ENCODE measurements around the gene BTNL3. TPM values are rescaled to one million over a fixed set of nuclear protein-coding genes. Genes with fewer than 3 reads are reported as not detected.

BTNL3 gene
- total and polyA plus RNA-seq, 2 experiments from 2014 or later: 0.08 TPM; not detected in 1

DNA sequence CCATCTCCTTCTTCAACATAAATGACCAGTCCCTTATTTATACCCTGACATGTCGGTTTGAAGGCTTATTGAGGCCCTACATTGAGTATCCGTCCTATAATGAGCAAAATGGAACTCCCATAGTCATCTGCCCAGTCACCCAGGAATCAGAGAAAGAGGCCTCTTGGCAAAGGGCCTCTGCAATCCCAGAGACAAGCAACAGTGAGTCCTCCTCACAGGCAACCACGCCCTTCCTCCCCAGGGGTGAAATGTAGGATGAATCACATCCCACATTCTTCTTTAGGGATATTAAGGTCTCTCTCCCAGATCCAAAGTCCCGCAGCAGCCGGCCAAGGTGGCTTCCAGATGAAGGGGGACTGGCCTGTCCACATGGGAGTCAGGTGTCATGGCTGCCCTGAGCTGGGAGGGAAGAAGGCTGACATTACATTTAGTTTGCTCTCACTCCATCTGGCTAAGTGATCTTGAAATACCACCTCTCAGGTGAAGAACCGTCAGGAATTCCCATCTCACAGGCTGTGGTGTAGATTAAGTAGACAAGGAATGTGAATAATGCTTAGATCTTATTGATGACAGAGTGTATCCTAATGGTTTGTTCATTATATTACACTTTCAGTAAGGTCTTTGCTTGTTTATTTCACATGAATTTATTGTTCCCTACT lies 38.2 kb upstream of the BTNL3 start (continued):
- TF ChIP-seq, protein P1, sequence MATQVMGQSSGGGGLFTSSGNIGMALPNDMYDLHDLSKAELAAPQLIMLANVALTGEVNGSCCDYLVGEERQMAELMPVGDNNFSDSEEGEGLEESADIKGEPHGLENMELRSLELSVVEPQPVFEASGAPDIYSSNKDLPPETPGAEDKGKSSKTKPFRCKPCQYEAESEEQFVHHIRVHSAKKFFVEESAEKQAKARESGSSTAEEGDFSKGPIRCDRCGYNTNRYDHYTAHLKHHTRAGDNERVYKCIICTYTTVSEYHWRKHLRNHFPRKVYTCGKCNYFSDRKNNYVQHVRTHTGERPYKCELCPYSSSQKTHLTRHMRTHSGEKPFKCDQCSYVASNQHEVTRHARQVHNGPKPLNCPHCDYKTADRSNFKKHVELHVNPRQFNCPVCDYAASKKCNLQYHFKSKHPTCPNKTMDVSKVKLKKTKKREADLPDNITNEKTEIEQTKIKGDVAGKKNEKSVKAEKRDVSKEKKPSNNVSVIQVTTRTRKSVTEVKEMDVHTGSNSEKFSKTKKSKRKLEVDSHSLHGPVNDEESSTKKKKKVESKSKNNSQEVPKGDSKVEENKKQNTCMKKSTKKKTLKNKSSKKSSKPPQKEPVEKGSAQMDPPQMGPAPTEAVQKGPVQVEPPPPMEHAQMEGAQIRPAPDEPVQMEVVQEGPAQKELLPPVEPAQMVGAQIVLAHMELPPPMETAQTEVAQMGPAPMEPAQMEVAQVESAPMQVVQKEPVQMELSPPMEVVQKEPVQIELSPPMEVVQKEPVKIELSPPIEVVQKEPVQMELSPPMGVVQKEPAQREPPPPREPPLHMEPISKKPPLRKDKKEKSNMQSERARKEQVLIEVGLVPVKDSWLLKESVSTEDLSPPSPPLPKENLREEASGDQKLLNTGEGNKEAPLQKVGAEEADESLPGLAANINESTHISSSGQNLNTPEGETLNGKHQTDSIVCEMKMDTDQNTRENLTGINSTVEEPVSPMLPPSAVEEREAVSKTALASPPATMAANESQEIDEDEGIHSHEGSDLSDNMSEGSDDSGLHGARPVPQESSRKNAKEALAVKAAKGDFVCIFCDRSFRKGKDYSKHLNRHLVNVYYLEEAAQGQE (IDR thresholded peaks at IDR 0.05; ENCODE audit: unreplicated experiment): no peak

DNA sequence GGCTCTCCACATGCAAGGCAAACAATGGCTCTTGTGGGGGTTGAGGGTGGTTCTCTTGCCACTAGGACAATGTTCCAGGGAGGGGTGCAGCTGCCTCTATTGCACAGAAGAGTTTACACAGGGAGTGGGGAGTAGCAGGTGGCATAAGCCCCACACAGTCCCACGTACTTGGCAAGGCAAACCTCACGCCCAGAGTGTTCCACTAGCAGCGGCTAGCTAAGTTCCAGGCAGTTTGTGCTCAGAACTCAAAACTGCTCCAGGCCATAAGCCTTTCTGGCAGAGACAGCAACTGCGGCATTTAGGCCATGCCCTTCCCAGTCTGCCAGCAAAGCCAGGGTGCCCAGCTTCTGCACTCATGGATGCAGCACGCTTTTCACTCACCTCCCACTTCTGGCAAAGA lies 29.0 kb upstream of the BTNL3 start:
- H3K27me3 Mint-ChIP-seq (ENCODE audit: insufficient read depth, low read depth, poor library complexity): no peaks in the 10 kb centered on the region
- DNase-seq (ENCODE audit: low spot score): no peak
- H3K27ac ChIP-seq (ENCODE audit: low read depth): no peak overlapping the region
- no peaks in the 10 kb centered on the region for H3K36me3 Mint-ChIP-seq (ENCODE audit: low read depth)
- H3K79me2 ChIP-seq (replicated peaks; ENCODE audit: insufficient read depth): no peaks in the 10 kb centered on the region
- H3K4me1 ChIP-seq (ENCODE audit: insufficient read depth): no peaks in the 10 kb centered on the region
- H3K9me2 ChIP-seq (ENCODE audit: insufficient read depth): no peaks in the 10 kb centered on the region
- ATAC-seq: no peak
- H3K4me2 ChIP-seq: no peak overlapping the region
- H3K9me3 Mint-ChIP-seq: no peaks in the 10 kb centered on the region
- no peak overlapping the region for H2AFZ ChIP-seq
- no peaks in the 10 kb centered on the region for H3K36me3 ChIP-seq (ENCODE audit: insufficient read depth)
- H3K4me3 Mint-ChIP-seq: no peak overlapping the region
- H3K4me3 ChIP-seq: no peak overlapping the region
- no peaks in the 10 kb centered on the region for H4K20me1 ChIP-seq (replicated peaks; ENCODE audit: insufficient read depth)
- H3F3A ChIP-seq (replicated peaks; ENCODE audit: low read depth): no peaks in the 10 kb centered on the region
- H3K27ac Mint-ChIP-seq: no peak overlapping the region
- H3K4me1 Mint-ChIP-seq: no peaks in the 10 kb centered on the region
- H3K27me3 ChIP-seq (ENCODE audit: insufficient read depth): no peaks in the 10 kb centered on the region
- TF ChIP-seq JUNB (IDR thresholded peaks at IDR 0.05; ENCODE audit: unreplicated experiment) (no peak), STAT1 (IDR thresholded peaks at IDR 0.05; ENCODE audit: unreplicated experiment) (no peak), ZNF331 (CRISPR knock-in tag; IDR thresholded peaks at IDR 0.05; ENCODE audit: low read depth) (no peak), POLR2AphosphoS5 (IDR thresholded peaks at IDR 0.05; ENCODE audit: low read depth) (no peak), ZNF114 (CRISPR knock-in tag; IDR thresholded peaks at IDR 0.05) (no peak), EZH2phosphoT487 (IDR thresholded peaks at IDR 0.05; ENCODE audit: unreplicated experiment) (no peak), CREB1 (CRISPR knock-in tag; IDR thresholded peaks at IDR 0.05; ENCODE audit: low read depth) (no peak)
- TF ChIP-seq, protein P1 (IDR thresholded peaks at IDR 0.05; ENCODE audit: unreplicated experiment): no peak
- TF ChIP-seq, protein P2, sequence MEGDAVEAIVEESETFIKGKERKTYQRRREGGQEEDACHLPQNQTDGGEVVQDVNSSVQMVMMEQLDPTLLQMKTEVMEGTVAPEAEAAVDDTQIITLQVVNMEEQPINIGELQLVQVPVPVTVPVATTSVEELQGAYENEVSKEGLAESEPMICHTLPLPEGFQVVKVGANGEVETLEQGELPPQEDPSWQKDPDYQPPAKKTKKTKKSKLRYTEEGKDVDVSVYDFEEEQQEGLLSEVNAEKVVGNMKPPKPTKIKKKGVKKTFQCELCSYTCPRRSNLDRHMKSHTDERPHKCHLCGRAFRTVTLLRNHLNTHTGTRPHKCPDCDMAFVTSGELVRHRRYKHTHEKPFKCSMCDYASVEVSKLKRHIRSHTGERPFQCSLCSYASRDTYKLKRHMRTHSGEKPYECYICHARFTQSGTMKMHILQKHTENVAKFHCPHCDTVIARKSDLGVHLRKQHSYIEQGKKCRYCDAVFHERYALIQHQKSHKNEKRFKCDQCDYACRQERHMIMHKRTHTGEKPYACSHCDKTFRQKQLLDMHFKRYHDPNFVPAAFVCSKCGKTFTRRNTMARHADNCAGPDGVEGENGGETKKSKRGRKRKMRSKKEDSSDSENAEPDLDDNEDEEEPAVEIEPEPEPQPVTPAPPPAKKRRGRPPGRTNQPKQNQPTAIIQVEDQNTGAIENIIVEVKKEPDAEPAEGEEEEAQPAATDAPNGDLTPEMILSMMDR (conservative IDR thresholded peaks at IDR 0.05; ENCODE audit: low read depth in 2 of 2): no peak

All from GM23338 (cell line).